ENCODE results near the gene PFAS. TPM values are rescaled to one million over a fixed set of nuclear protein-coding genes. Genes with fewer than 3 reads are reported as not detected.
A peak's percentile ranks its signal among the peaks of the same experiment; 100 is the strongest.

PFAS gene
- 238 and 248 TPM in 2 replicates for total RNA-seq (2021; fragmentation: NEBNext Ultra II Directional; extraction: Animal tissue kit (Norgen Biotek cat#: 25700))
- 88.4 and 120 TPM in 2 replicates for polyA plus RNA-seq (2011; rRNA removed)
- polyA plus RNA-seq (2011; cell fraction: cytosol; rRNA removed), result 82.0 TPM
- polyA plus RNA-seq (2011; cell fraction: nucleus; rRNA removed), result 363 TPM
- 107 to 119 TPM (median 115 TPM) in 4 replicates for polyA plus RNA-seq (2012, experiment 1 of 2)
- polyA plus RNA-seq (2012, experiment 2 of 2), result 124 TPM
- 71.8 TPM for polyA plus RNA-seq (2013, experiment 1 of 2)
- 62.8 TPM for polyA plus RNA-seq (2013, experiment 2 of 2)
- 219 and 271 TPM in 2 replicates for polyA minus RNA-seq (2011; rRNA and poly(A)+ RNA removed)
- 89.1 TPM for polyA minus RNA-seq (2011; cell fraction: cytosol; rRNA and poly(A)+ RNA removed)
- polyA minus RNA-seq (2011; cell fraction: nucleus; rRNA and poly(A)+ RNA removed), result 167 TPM
- long read RNA-seq, experiment 1, full-length matches to known transcripts, result 1 of 54 reads
- long read RNA-seq, experiment 1, partial matches to known transcripts, result 29 of 54 reads
- long read RNA-seq, experiment 1, other reads (novel, unspliced or antisense), result 24 of 54 reads
- long read RNA-seq, experiment 2, full-length matches to known transcripts, result 1 of 3 reads
- long read RNA-seq, experiment 2, partial matches to known transcripts, result 1 of 3 reads
- long read RNA-seq, experiment 2, other reads (novel, unspliced or antisense), result 1 of 3 reads

- Histone ChIP-seq H3K36me3 (ENCODE audit: control insufficient read depth in 2 of 4, insufficient read depth in 4 of 4, low read length in 3 of 4) (peaks cover 0 to 9% (median 3%) of the 10 kb centered on the region in 4 experiments; a peak in 4 of 8 replicates), H4K20me1 (replicated peaks in 1 of 2; ENCODE audit: control insufficient read depth in 1 of 2, insufficient read depth in 2 of 2, low read length in 2 of 2) (peaks cover 0 to 2% of the 10 kb centered on the region in 2 experiments), H3K27ac (ENCODE audit: low read depth, low read length) (peak within 1 kb of the TSS; percentile 94), H4K5ac (ENCODE audit: insufficient read length, low read depth, low read length) (peak within 1 kb of the TSS; percentile 95), H3K4me2 (ENCODE audit: insufficient read depth in 1 of 2, low read depth in 2 of 2, low read length in 2 of 2) (peak within 1 kb of the TSS; percentile 93), H3K79me2 (ENCODE audit: control insufficient read depth in 1 of 2, insufficient read depth in 2 of 2, low read length in 2 of 2) (peaks cover 28 to 65% of the 10 kb centered on the region in 2 experiments), H3K23ac (ENCODE audit: insufficient read length) (peak within 1 kb of the TSS; percentile 77), H3K9ac (replicated peaks in 1 of 4; ENCODE audit: extremely low read depth in 1 of 4, low read depth in 3 of 4, low read length in 3 of 4) (peak within 1 kb of the TSS; percentile 83 to 96 (median 95)), H3K18ac (ENCODE audit: extremely low read depth, low read length) (peak within 1 kb of the TSS; percentile 99), H3K4me3 (ENCODE audit: extremely low read depth in 1 of 4, insufficient read depth in 2 of 4, low read depth in 3 of 4, low read length in 4 of 4) (peak within 1 kb of the TSS; percentile 93 to 99 (median 96)), H2BK120ac (replicated peaks; ENCODE audit: low read depth, low read length) (peak within 1 kb of the TSS; percentile 73), H2AFZ (ENCODE audit: low read length) (peak within 1 kb of the TSS; percentile 16; the same call in 1 of the 2 replicates), H2AK5ac (ENCODE audit: low read depth, low read length) (peak within 1 kb of the TSS; percentile 70; the same call in 1 of the 2 replicates), H4K91ac (replicated peaks; ENCODE audit: insufficient read length, low read length) (peak within 1 kb of the TSS; percentile 59), H2BK20ac (ENCODE audit: low read length) (no peak within 1 kb of the TSS), H2BK15ac (ENCODE audit: low read length) (peak within 1 kb of the TSS; percentile 99), H3K27me3 (replicated peaks in 1 of 4; ENCODE audit: control insufficient read depth in 3 of 4, extremely low read depth in 1 of 4, insufficient read depth in 3 of 4, low read length in 3 of 4) (no peaks in the 10 kb centered on the region), H3K23me2 (ENCODE audit: low read depth, low read length) (peaks cover 18% of the 10 kb centered on the region), H3K4ac (replicated peaks; ENCODE audit: insufficient read length, low read depth, low read length) (peak within 1 kb of the TSS; percentile 96), H3K79me1 (ENCODE audit: low read depth, low read length) (peaks cover 6% of the 10 kb centered on the region; the same call in 1 of the 2 replicates), H3K4me1 (replicated peaks in 1 of 4; ENCODE audit: control insufficient read depth in 3 of 4, insufficient read depth in 4 of 4, low read length in 3 of 4) (peaks cover 0 to 6% (median 3%) of the 10 kb centered on the region in 4 experiments; a peak in 5 of 7 replicates), H2BK12ac (ENCODE audit: low read depth, low read length) (peak within 1 kb of the TSS; percentile 94), H2BK5ac (ENCODE audit: low read depth, low read length) (peak within 1 kb of the TSS; percentile 99), H3K14ac (ENCODE audit: insufficient read length) (peak within 1 kb of the TSS; percentile 94), H3K56ac (replicated peaks; ENCODE audit: insufficient read length, low read depth, low read length) (peak within 1 kb of the TSS; percentile 83), H4K8ac (ENCODE audit: extremely low read depth, insufficient read depth, low read length) (peak within 1 kb of the TSS; percentile 100), H3K9me3 (ENCODE audit: insufficient read depth in 2 of 2, low read depth in 1 of 2, low read length in 1 of 2) (no peaks in the 10 kb centered on the region)
- ChIA-PET POLR2A (ENCODE audit: partially characterized antibody) (interaction anchor here (0.8 to 66.3 kb wide), 25 partner anchors 6 to 157 kb away, joined by 3 to 1521 read pairs (median 4); partner anchors contain the start of genes AURKB, BORCS6, CTC1 and KRABD2), CTCF (ENCODE audit: partially characterized antibody) (interaction anchor here (0.7 to 1.6 kb wide), 6 partner anchors 14 to 108 kb away, joined by 3 to 5 read pairs (median 3); partner anchors contain the start of gene SLC25A35)
- DNase-seq (ENCODE audit: low read depth in 1 of 2, low spot score in 2 of 2) (peak; percentile 77 to 99), FAIRE-seq (no peak)
- 0% methylated on average over 58 of the region's 58 CpGs; no CpG with 5 or more reads in 1 of the 2 experiments for WGBS, 2 experiments (ENCODE audit: extremely low coverage in 1 of 2, insufficient coverage in 1 of 2, insufficient read length in 1 of 2, insufficient replicate concordance in 2 of 2, low coverage in 1 of 2, low lambda C conversion rate in 2 of 2, missing lambda C conversion rate in 1 of 2)
- TF ChIP-seq RAD21 (IDR thresholded peaks at IDR 0.05 in 1 of 2, conservative IDR thresholded peaks at IDR 0.05 in 1 of 2; ENCODE audit: low read depth in 2 of 2, low read length in 2 of 2), result no peak
- TF ChIP-seq SP4 (IDR thresholded peaks at IDR 0.05; ENCODE audit: low read length), result no peak
- peak; percentile 80; the same call in 1 of the 2 replicates for TF ChIP-seq YY1 (IDR thresholded peaks at IDR 0.05; ENCODE audit: low read depth, low read length)
- TF ChIP-seq SP2 (IDR thresholded peaks at IDR 0.05; ENCODE audit: low read length), result no peak
- TF ChIP-seq BRCA1 (IDR thresholded peaks at IDR 0.05; ENCODE audit: low read depth, low read length), result peak; percentile 33; the same call in 1 of the 2 replicates
- peak; percentile 57 for TF ChIP-seq CEBPB (IDR thresholded peaks at IDR 0.05; ENCODE audit: low read depth, low read length)
- TF ChIP-seq CBX5 (IDR thresholded peaks at IDR 0.05; ENCODE audit: low read depth, low read length), result no peak
- no peak for TF ChIP-seq CHD2 (IDR thresholded peaks at IDR 0.05; ENCODE audit: low read length)
These were observed at the start of gene PFAS for GRCh38 chr17:8248751-8249607. Gene PFAS, plus strand, starts transcription at chr17:8249289. Its CDS starts 4,649 bp downstream, at chr17:8253938.
